Mucosa of stomach (tissue), 1 donor: ENCODE measurements around the gene GDF15.

Experiments
- H3K27me3 ChIP-seq: one replicate; pipeline ENCODE4 v1.7.0; 2013; ENCODE audit warnings: mild to moderate bottlenecking, low read length; ENCODE audit not compliant: control insufficient read depth, insufficient read depth
- H3K36me3 ChIP-seq: one replicate; pipeline ENCODE4 v1.7.0; 2013; ENCODE audit warnings: low read length; ENCODE audit not compliant: control insufficient read depth, insufficient read depth
- H3K4me1 ChIP-seq: one replicate; pipeline ENCODE4 v1.7.0; 2013; ENCODE audit warnings: mild to moderate bottlenecking, low read length; ENCODE audit not compliant: control insufficient read depth, insufficient read depth
- H3K4me3 ChIP-seq: one replicate; pipeline ENCODE4 v1.7.0; 2013; ENCODE audit warnings: low read length
- H3K9ac ChIP-seq: one replicate; pipeline ENCODE4 v1.7.0; 2013; ENCODE audit warnings: mild to moderate bottlenecking, low read length, moderate library complexity
- H3K9me3 ChIP-seq: one replicate; pipeline ENCODE4 v1.7.0; 2013; ENCODE audit warnings: mild to moderate bottlenecking, low read length, moderate library complexity; ENCODE audit not compliant: control insufficient read depth
- donor health status: Pancreatic carcinoma.

The GDF15 gene

GRCh38 chr19:18427080-18427742, 41.3 kb downstream of the GDF15 start:
- Histone ChIP-seq H3K27me3 (no peaks in the 10 kb centered on the region), H3K4me3 (no peak overlapping the region), H3K9ac (no peak overlapping the region), H3K9me3 (no peaks in the 10 kb centered on the region), H3K4me1 (peaks cover 47% of the 10 kb centered on the region), H3K36me3 (no peaks in the 10 kb centered on the region)

- no peaks in the 10 kb centered on the region for H3K27me3 ChIP-seq
- no peaks in the 10 kb centered on the region for H3K9me3 ChIP-seq
- H3K4me1 ChIP-seq, result peaks cover 44% of the 10 kb centered on the region
- H3K9ac ChIP-seq, result no peak overlapping the region
- no peaks in the 10 kb centered on the region for H3K36me3 ChIP-seq
- H3K4me3 ChIP-seq, result no peak overlapping the region
These were observed 41.8 kb downstream of the GDF15 start for GRCh38 chr19:18427743-18428113.

- Histone ChIP-seq H3K9me3 (no peaks in the 10 kb centered on the region), H3K9ac (peak overlapping the region; percentile 34), H3K4me3 (no peak overlapping the region), H3K27me3 (no peaks in the 10 kb centered on the region), H3K36me3 (no peaks in the 10 kb centered on the region), H3K4me1 (peaks cover 38% of the 10 kb centered on the region)
These were observed 42.3 kb downstream of the GDF15 start for GRCh38 chr19:18428173-18428786.

GRCh38 chr19:18428787-18429674, 43.1 kb downstream of the GDF15 start:
- Histone ChIP-seq H3K4me1 (peaks cover 31% of the 10 kb centered on the region), H3K4me3 (no peak overlapping the region), H3K9ac (peak overlapping the region; percentile 34), H3K27me3 (no peaks in the 10 kb centered on the region), H3K9me3 (no peaks in the 10 kb centered on the region), H3K36me3 (no peaks in the 10 kb centered on the region)

- H3K9ac ChIP-seq, result peak overlapping the region; percentile 9
- no peaks in the 10 kb centered on the region for H3K27me3 ChIP-seq
- H3K9me3 ChIP-seq, result no peaks in the 10 kb centered on the region
- peaks cover 29% of the 10 kb centered on the region for H3K4me1 ChIP-seq
- no peaks in the 10 kb centered on the region for H3K36me3 ChIP-seq
- no peak overlapping the region for H3K4me3 ChIP-seq
These were observed 43.9 kb downstream of the GDF15 start for GRCh38 chr19:18429717-18430416.

GRCh38 chr19:18430417-18431144, 44.6 kb downstream of the GDF15 start:
- peaks cover 26% of the 10 kb centered on the region for H3K4me1 ChIP-seq
- no peaks in the 10 kb centered on the region for H3K27me3 ChIP-seq
- H3K4me3 ChIP-seq, result no peak overlapping the region
- H3K36me3 ChIP-seq, result no peaks in the 10 kb centered on the region
- no peaks in the 10 kb centered on the region for H3K9me3 ChIP-seq
- no peak overlapping the region for H3K9ac ChIP-seq

GRCh38 chr19:18431351-18432197, 45.6 kb downstream of the GDF15 start:
- H3K9me3 ChIP-seq, result no peaks in the 10 kb centered on the region
- H3K4me3 ChIP-seq, result no peak overlapping the region
- H3K36me3 ChIP-seq, result no peaks in the 10 kb centered on the region
- no peaks in the 10 kb centered on the region for H3K27me3 ChIP-seq
- H3K9ac ChIP-seq, result no peak overlapping the region
- peaks cover 20% of the 10 kb centered on the region for H3K4me1 ChIP-seq

GRCh38 chr19:18432275-18433014, 46.5 kb downstream of the GDF15 start:
- H3K27me3 ChIP-seq, result no peaks in the 10 kb centered on the region

GRCh38 chr19:18433015-18433691, 47.2 kb downstream of the GDF15 start:
- no peaks in the 10 kb centered on the region for H3K9me3 ChIP-seq
- peaks cover 20% of the 10 kb centered on the region for H3K4me1 ChIP-seq
- no peak overlapping the region for H3K4me3 ChIP-seq
- no peaks in the 10 kb centered on the region for H3K36me3 ChIP-seq
- no peak overlapping the region for H3K9ac ChIP-seq
- H3K27me3 ChIP-seq, result peaks cover under 1% of the 10 kb centered on the region

More at GRCh38 chr19:18432275-18433014, 46.5 kb downstream of the GDF15 start:
- H3K4me3 ChIP-seq, result no peak overlapping the region
- no peaks in the 10 kb centered on the region for H3K36me3 ChIP-seq
- no peak overlapping the region for H3K9ac ChIP-seq
- H3K4me1 ChIP-seq, result peaks cover 20% of the 10 kb centered on the region
- H3K9me3 ChIP-seq, result no peaks in the 10 kb centered on the region
